HG03108 (cell line): ENCODE data around the gene MEOX2.

Experiments used
- ATAC-seq: cut with Tn5 transposase; IDR thresholded peaks from one replicate; pipeline ENCODE4 v1.9.1; 2021; ENCODE audit warnings: moderate library complexity; ENCODE audit not compliant: unreplicated experiment

The MEOX2 gene

DNA sequence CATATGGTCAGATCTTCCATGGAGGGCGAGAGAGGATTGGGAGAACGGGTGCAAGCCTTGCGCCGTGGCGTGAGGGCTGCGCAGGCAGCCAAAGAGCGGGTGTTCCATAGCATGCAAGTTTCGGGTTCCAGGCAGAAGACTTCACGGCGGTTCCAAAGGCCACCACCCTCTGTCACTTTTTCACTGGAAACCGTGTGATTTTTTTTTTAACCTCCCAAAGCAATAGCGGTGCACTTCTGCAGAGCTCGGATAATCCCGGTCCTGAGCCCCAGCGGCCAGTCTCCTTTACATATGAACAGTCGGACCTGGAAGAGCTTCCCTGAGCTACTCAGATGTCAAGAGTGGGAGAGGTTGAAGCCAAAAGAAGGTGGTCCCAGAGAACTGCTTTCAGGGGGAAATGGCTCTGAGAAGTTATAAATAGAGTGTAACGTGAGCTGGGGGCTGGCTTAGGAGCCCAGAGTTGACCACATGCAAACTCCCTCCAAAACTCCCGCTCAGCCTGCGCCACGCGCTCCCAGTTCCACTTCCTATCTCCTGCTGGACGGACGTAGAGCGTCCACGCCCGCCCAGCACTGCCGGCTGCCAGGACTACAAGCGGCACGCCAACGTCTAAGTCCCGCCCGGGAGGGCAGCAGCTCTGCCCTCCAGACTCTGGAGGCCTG, at the start of gene MEOX2:
Gene MEOX2, minus strand, starts transcription at position 389 of the 662 bp plus-strand sequence. Its CDS starts 281 bp downstream, at position 108.
- ATAC-seq = no peak

DNA sequence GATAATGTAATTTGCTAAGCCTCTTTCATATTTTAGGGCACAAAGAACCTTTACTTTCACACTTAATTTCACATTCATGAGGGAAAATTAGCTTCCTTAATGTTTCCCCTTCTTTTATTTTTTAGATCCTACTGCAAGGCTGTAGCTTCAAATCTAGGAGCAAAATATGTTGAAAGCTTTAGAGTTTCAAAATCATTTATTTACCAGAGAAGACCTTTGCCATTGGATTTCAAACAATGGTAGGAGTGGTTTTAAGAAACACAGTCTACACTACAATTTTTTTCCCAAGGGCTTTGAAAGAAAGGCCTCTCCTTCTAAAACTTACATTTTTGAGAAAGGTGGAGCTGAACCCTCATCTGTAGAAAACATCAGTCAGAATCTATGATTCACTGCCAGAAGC, 43.3 kb upstream of the MEOX2 start:
- no peak for ATAC-seq

DNA sequence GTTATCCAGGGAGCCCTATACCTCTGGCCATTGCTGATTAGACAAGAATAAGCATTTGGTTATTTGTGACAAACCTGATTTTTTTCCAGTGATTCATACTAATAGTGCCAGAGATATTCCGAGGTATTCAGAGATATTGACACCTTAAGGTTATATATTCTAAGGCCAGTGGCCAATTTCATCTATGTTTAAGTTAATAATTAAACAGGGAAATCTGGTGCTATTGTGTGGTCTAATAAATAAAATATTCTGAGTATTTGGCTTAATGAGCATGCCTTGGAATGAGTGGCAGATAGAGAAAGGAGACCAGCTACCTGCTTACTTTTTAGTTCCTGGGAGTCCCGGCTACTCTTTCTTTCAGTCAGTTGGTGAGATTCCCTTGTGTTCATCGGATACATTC, 38.6 kb upstream of the MEOX2 start:
- no peak for ATAC-seq

DNA sequence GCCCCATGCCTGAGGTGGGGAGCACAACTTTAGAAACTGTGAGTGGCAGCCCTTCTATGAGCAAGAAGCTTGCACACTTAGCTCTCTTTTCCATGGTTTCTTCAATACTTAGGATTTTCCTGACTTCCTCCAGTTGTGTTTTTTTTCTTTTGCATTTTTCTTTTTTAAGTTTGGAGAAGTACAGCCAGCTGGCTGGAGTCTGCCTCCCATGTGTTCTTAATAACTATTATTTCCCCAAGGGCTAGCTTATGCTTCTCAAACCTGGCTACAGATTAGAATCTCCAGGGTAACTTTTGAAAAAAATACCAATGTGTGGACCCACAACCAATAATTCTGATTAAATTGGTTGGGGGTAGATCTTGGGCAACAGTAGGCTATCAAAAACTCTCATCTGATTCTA, 37.4 kb upstream of the MEOX2 start:
- no peak for ATAC-seq

DNA sequence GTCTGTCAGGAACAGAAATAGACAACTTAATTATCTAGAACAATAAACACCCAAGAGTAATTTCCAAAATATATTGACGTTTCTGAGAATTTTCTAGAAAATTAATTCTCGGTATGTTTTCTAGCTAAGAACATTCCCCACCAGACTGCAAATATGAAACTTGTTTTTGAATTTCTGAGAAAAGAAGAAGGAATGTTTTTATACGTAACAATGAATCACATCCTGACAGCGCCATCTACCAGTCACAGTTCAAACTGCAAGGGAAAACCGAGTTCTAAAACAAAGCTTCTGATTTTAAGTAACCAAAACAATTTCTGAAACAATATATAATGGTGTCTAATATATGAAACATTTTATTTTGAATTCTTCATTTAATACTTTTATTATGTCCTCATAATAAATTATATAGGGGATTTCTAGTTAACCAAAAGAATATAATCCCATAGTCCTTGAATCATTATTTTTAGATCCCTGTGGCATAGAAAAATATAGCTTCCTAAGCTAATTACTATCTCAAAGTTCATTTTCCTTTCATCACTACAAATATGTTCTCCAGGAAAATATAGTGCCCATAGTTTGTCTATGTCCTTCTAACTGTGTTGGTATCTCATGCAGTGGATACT, 34.5 kb upstream of the MEOX2 start:
- no peak for ATAC-seq

DNA sequence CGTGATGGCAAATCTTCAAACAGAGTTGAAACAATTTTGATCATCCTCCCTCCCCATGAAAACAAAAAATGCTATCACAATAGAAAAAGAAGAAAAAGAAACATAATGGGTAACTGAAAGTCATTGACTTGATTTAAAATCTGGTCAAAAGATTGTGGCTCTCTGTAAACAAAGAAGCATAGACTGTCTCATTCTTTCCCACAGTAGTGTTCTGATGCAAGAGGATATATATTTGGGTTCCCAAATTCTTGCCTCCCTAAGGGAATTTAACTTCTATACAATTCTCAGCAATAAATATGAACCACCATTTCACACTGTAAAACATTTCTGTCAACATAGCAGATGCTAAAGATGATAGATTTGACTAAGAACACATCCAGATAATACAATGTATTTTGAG, 32.8 kb upstream of the MEOX2 start:
- no peak for ATAC-seq

DNA sequence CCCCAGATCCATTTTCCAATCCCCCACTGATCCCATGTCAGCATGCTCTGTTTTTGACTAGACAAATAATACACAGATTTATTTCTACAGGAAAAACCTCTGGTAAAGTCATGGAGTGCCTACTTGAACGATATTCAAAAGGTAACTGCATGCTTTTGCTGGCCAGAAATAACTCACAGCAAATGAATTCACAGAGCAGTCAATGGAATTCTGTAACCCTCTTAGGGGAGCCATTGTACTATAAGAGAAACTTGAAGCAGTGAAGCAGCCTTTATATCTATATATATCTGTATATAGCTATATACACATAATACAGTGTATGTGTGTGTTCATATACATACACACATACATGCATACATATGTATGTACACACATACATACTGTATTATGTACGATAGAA, 29.0 kb upstream of the MEOX2 start:
- ATAC-seq = no peak

DNA sequence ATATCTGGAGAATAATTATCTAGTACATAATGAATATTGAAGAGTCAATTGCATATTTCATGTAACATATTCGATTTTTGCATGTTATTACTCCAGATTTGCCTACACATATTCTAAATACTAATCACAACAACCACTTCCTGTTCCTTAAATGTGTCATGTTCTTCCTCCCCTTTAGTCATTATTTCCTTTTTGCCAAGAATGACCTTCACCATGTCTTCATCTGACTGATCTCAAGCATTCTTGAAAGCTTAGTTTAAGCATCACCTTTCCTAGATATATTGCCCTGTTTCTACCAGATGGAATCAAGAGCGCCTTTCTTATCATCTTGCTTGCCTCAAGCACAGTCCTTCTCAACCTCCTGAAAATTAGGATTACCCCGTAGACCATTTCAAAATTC, 23.5 kb upstream of the MEOX2 start:
- ATAC-seq = no peak

DNA sequence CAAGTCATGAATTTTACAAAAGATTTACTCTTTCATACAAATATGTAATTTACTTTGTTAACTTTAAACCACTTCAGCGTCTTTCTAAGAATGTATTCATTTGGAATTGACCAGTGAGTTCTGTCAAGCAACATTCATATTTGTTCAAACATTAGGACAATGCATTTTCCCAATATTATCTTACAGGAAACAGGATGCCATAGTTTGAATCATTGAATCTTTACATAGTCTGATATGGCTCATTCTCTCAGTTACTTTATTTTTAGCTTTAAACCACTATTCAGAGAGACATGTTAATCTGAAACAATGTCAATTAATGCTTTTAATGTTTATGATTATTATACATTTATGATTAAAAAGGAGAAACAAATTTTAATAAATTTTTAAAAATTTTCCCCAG, 21.1 kb upstream of the MEOX2 start:
- ATAC-seq = no peak

DNA sequence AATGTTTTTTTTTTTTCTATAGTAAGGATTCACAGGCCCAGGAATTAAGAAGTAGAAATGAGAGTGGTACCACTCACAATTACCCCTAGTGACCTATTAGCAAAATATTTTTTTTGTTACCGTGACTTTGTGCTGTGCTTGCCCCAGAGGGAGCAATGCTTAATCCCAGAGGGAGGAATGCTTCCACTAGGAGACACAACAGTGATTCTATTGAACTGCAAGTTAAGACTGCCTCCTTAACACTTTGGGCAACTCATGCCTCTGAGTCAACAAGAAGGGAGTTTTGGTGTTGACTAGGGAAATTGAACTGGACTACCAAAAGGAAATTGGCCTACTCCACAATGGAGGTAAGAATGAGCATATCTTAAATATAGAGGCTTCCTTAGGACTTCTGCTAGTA, 17.2 kb upstream of the MEOX2 start:
- no peak for ATAC-seq

DNA sequence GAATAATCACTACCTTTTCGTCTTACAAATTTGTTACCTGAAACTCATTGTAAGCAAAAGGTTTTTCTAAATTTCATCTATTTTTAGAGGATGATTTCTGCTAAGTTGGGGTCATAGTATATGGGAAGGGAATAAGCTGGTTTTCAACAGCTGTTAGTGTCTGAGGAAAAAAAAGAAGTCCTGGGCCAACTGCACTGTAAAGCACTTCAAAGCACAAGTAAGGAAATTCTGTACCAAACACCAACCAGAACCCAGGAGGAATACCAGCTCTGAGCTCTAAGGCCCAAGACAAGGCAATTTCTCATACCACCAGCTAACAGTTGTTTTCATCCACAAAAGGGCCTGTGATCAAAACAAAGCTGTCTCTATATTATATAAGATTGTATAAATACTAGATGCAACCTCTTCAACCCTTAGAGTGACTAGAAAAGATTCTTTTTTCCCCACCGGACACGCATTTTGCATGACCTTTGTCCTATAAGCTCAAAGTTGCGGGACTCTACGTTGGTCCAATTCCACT, 6.1 kb upstream of the MEOX2 start:
- ATAC-seq = no peak

DNA sequence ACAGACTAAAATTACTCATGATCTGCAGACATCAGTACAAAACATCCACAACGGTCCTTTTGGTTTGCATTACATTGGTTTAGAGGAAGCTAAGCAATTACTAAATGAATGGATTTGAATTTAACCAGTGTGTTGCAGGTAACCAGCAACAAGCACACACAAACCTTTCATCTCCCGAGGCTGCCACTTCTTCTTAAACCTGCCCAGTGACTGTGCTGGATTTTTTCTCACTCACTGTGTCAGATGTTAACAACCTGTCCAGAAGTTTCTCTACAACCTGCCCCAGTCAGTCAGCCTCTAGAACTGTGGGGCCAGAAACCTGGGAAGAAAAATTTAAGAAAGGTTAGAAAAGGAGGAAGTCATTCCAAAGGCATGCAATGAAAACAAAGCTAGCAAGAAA, 2.4 kb upstream of the MEOX2 start:
- ATAC-seq = no peak

DNA sequence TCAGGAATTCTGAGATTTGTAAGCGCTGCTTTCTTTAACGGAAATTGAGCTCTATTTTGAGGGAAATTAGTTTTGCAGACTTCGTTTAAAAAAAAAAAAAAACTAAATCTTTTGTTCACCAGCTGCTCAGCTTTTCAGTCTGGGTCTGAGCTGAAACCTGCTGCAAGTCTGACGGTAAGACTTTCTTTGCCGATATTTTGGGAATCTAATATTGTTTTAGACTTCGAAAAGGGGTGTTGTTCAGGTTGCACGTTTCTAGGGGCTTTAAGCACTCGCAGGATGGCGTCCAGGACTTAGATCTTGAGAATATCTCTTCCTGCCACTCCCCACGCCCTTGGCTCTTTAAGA, 1.8 kb upstream of the MEOX2 start:
- ATAC-seq = no peak

DNA sequence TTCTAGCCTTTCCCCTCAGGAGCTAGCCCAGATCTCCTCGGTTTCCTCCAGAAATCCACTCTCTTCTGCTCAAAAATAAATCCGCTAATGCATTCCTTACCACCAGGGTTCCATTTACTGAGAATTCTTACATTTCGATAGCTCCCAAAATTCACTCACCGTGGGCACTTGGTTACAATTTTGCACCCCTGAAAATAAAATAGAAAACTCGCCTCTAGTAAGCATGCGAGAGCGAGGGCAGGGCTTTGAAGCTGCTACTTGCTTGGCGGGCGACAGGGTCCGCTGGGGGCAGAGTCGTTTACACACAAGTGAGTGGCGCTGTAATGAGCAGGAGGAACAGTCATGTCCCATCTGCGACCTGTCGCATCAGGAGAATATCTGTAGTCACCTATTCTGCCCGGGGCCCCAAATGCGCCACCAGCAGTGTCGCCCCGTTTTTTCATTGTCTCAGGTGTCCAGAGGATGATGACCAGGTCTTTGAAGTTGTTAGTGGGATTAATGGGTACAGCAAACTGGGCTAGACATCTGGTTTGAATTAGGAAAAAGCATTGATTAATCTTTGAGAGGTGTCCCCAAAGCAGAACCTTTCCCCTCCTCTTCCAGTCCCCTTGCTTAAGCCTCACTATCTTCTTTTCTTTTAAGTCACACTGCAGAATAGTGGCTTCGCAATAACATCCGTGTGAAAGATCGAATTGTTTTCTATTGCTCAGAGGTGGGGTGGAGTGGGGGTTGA, 1.2 kb upstream of the MEOX2 start:
- no peak for ATAC-seq

DNA sequence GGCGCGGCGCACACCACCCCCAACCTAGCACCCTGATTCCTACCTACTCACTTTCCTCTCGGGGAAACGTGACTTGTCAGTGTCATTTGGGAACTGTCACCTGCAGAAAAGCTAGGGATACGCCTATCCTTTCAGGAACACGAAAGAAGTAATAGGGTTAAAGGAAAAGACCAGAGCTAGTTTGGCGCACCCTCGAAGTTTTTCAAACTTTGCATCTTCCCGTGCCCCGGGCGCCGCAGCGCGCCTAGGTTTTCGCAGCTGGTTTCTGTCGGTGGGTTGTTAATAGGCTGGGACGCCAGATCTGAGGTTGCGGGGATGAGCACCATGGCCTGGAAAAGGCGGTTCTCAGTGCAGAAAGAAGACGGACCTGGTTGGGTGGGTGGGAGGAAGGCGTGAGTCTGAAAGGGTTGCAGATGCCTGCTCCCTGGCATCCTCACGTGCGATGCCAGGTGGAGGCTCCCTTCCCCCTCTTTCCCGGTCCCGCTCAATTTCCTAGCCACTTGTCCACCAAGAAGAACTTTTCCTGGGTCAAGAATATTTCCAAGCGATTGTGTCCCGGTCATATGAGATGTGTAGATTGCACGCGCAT, 568 bp upstream of the MEOX2 start:
- ATAC-seq = no peak

DNA sequence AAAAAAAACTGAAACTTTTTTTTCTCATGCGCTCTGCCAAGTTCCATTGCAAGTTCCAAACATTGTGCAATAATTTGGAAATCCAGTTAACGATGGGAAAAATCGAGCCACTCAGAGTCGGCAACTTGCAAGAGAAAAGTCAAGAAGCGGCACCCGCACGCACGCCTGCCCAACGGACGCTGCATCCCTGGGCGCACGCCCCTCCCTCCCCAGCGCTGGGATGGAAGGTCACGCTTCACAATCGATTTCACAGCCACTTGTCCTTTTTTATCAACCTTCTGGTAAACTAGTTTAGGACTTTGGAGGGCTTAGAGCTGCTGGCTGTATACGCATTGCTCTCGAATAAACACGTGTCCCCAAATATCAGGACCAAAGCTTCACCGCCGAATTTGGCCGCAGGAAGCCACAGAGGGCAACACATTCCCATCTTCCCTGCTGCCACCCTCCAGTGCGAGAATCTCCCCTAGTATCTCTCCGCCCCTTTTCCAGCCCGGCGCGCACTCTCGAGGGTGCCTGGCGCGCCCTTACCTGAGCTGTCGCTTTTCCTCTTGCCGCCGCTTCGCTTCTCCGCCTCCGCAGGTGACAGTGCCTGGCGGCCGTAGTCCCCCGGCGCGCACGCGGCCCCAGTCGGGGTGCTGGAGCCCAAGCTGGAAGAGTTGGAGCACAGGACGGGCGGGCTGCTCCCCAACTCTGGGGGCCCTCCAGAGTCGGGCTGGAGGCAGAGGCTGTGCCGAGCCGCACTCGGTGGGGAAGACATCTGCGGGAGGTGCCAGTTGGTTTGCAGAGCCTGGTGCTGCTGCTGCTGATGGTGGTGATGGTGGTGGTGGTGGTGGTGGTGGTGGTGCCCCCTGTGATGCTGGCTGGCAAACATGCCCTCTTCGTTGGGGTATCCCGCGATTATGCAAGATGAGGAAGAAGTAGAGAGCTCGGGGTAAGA, 857 bp downstream of the MEOX2 start:
- no peak for ATAC-seq

DNA sequence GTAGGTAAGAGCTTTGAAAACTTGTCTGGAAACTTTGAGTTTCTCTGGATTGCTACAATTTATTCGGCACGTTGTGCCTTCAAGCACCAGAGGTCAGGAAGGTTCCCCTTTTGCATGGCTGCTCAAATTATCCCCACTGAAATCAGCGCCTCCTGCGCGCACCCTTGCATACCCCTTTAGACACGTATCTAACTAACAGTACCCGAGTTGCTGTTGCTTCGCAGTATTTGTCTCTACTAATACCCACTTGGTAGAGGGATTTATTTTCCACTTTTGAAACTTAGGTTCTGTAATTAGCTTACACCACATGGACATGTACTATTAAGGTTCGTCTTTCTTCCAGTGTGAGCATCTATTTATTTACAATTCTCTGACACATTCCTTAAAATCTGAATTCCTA, 1.6 kb downstream of the MEOX2 start:
- no peak for ATAC-seq

DNA sequence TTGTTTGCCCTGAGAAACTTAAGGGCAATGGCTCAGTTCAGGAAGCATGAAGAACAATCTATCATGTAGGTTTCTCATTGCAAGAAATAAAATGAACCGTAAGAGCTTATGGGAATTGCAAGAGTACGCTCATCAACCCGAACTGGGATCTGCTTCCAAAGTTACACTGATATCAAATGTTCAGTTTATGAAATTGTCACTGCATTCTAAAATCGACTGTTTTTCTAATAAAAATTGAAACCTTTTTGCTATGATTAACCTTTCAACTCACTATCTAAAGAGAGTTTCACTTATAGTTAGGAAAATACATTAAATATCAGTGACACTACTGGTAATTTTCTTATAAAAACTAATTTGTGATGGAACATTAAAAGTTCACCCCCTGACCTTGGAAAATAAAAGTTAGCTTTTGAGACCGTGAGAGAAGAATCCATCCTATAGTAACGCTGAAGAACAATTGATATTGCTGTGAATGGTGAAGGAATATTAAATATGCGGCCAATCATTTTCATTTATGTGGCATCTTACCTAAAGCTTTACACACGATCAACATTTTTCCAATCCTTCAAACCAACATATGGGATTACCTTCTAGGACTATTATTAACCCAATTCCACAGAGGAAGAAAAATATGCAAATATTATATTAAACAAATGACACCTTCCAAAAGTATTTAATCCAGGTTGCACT, 2.2 kb downstream of the MEOX2 start:
- ATAC-seq = no peak

DNA sequence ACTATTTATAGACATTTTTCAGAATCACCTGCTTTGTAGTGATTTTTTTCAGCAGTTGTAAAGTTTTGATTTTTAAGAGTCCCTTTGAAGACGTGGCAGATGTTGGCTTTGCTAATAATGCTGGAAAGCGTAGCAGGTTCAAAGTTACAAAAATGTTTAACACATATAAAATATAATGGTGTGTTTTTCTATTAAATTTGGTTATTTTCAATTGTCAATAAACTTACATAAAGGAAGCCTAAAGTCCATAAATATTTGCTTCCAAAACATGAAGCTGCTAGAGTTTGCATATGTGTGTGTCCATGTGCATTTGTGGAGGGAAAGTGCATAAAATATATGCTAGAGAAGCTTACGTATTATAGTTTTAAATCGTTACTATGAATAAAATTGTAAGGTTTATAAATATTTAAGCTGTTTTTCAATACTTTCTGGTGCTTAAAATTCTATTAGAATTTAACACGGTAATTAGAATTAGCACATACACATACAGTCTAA, 3.7 kb downstream of the MEOX2 start:
- no peak for ATAC-seq

DNA sequence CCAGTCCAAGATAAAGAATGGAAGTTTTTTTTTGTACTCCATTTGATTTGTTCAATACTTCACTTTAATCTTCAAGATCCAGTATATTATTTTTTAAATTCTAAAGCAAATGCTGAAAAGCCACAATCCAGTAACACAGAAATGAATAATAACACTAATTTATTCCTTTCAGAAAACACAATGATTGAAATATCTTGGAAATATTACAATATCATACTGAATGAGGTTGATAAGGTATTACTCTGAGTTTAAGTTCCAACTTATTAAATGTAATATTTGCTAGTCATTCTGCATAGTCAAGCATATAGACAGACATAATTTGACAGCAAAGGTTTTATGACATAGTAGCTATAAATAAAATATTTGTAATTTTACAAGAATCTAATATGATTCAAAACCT, 4.4 kb downstream of the MEOX2 start:
- no peak for ATAC-seq
